Activated CD8-positive, alpha-beta T cell treated with anti-CD3 and anti-CD28 coated beads for 36 hours (primary cell): ENCODE data around the gene CRYAA. TPM values are rescaled to one million over a fixed set of nuclear protein-coding genes. Genes with fewer than 3 reads are reported as not detected.
"Not testable (repeated sequence)": the region's sequence is repeated elsewhere in the genome, so short reads cannot be mapped to it uniquely, and the experiment has no call there.

Experiments
- ATAC-seq: fragments of 200-7000 bp; cut with Tn5 transposase; one replicate; pipeline ENCODE4 v1.10.0; 2021; ENCODE audit warnings: mild to moderate bottlenecking, moderate library complexity
- CTCF ChIA-PET: fragments of 350-600 bp; sonication (Branson Sonifier 250); formaldehyde crosslinking; loops from one replicate; lab custom pipeline; 2021; ENCODE audit warnings: antibody characterized with exemption; lab: Charles Lee
- POLR2A ChIA-PET: fragments of 350-600 bp; sonication (Branson Sonifier 250); formaldehyde crosslinking; loops from one replicate; lab custom pipeline; 2021; ENCODE audit warnings: antibody characterized with exemption; lab: Charles Lee
- DNase-seq: peaks from one replicate; pipeline ENCODE4 v3.0.0-alpha.2; 2020
- H3K27ac Mint-ChIP-seq: one replicate; pipeline ENCODE4 v1.8.0; 2021; ENCODE audit warnings: mild to moderate bottlenecking, mixed read lengths
- H3K27me3 Mint-ChIP-seq: one replicate; pipeline ENCODE4 v1.8.0; 2021; ENCODE audit warnings: mixed read lengths
- H3K36me3 Mint-ChIP-seq: one replicate; pipeline ENCODE4 v1.8.0; 2021; ENCODE audit warnings: low read depth, mixed read lengths
- H3K4me1 Mint-ChIP-seq: one replicate; pipeline ENCODE4 v1.8.0; 2021; ENCODE audit warnings: low read depth, mixed read lengths
- H3K4me3 Mint-ChIP-seq: one replicate; pipeline ENCODE4 v1.8.0; 2021; ENCODE audit warnings: mild to moderate bottlenecking, moderate library complexity, mixed read lengths
- H3K9me3 Mint-ChIP-seq: one replicate; pipeline ENCODE4 v1.8.0; 2021; ENCODE audit warnings: mixed read lengths
- intact Hi-C: fragments of 100-400 bp; cut with micrococcal nuclease; formaldehyde crosslinking; loops from one replicate; pipeline ENCODE4 v1.10.0; 2022
- total RNA-seq, 2 experiments: library from RNA; stranded (reverse); gene quantifications; one replicate each; pipeline ENCODE4 v1.2.3, GENCODE V29; 2021

Gene CRYAA
- total RNA-seq, 2 experiments from 2014 or later: not detected

DNA sequence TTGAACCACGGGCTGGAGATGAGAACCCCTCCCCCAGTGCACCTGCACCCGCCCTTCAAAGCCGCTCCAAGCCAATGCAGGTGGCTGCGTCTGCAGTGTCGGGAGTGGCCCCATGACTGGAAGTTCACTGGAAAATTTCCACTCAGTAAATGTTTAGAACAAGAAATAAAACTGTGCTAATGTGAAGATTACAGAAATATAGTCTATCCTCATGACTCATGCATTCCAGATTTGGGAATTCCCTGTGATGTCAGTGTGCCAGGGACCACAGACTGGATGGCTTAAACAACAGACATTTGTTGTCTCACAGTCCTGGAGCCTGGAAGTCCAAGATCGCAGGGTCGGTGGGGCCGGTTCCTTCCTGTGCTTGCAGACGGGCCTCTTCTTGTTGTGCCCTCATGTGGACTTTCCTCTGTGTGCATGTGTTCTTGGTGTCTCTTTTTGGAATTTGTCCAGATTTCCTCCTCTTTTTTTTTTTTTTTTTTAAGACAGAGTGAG, 6.1 kb upstream of the CRYAA start:
- CTCF ChIA-PET, H3K4me1 Mint-ChIP-seq, H3K27me3 Mint-ChIP-seq, H3K4me3 Mint-ChIP-seq, H3K9me3 Mint-ChIP-seq, POLR2A ChIA-PET, intact Hi-C loops, ATAC-seq, DNase-seq, H3K36me3 Mint-ChIP-seq, H3K27ac Mint-ChIP-seq: not testable (repeated sequence)

DNA sequence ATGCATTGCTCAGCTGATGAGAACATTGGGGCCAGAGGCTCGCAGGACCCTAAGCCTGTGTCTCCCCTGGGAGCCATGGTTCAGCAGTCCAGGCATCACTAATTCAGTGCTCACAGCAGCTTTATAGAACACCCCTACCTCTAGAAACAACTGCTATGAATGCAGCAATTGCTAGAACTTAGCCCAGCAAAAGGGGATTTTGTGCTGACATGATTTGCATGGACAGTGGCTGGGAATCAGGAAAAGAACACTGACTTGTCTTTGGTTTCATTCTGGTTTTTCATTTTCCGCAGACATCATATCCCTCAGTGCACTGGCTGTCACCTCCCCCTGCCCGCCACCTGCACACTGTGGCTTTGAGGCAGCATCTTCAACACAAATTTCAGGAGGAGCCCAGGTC, 4.0 kb upstream of the CRYAA start:
- H3K9me3 Mint-ChIP-seq, intact Hi-C loops, H3K4me3 Mint-ChIP-seq, CTCF ChIA-PET, H3K4me1 Mint-ChIP-seq, DNase-seq, POLR2A ChIA-PET, H3K27ac Mint-ChIP-seq, H3K27me3 Mint-ChIP-seq, H3K36me3 Mint-ChIP-seq, ATAC-seq: not testable (repeated sequence)

DNA sequence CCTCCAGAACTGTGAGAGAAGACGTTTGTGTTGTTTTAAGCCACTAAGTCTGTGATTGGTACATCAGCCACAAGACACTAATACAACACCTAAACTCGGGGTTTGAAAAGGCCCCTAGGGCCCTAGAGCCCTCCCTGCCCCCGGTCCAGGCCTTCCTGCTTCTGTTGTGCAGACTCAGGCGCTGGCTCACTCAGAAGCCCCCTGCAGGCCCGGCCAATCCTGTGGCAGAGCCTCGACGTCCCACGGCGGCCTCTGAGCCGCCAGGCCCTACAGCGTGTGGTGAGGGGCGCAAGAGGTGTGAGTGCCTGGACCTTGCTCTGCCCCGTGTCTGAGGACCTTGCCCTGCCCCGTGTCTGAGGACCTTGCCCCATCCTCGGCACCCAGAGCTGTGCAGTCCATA, 3.1 kb upstream of the CRYAA start:
- H3K27me3 Mint-ChIP-seq, POLR2A ChIA-PET, ATAC-seq, H3K4me1 Mint-ChIP-seq, H3K9me3 Mint-ChIP-seq, DNase-seq, CTCF ChIA-PET, H3K36me3 Mint-ChIP-seq, H3K27ac Mint-ChIP-seq, intact Hi-C loops, H3K4me3 Mint-ChIP-seq: not testable (repeated sequence)

DNA sequence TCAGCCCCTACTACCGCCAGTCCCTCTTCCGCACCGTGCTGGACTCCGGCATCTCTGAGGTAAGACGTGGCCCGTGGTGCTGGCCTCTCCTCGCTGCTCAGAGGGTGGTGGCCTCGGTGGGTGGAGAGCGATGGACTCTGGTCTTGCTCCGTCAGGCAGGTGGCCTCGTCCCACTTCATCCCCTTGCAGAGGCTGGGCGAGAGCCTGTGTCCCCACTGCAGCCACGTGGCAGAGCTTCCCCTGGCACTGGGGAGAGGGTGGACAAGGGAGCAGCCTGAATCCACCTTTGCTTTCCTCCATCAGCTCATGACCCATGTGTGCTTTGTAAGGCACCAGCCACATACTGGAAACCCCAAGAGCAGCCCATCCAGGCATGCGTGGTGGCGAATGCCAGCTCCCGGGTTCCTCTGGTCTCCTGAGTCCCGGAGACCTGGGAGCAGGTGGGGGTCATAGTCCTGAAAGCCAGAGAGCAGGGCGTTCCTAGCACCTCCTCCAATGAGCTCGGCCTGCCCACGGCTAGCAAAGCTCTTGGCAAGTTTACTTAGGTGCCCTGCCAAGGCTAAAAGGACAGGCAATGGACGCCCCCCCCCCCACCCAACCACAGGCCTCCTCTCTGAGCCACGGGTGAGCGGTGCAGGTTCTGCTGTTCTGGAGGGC, 550 bp downstream of the CRYAA start:
- H3K4me3 Mint-ChIP-seq, ATAC-seq, H3K4me1 Mint-ChIP-seq, intact Hi-C loops, DNase-seq, CTCF ChIA-PET, POLR2A ChIA-PET, H3K27ac Mint-ChIP-seq, H3K36me3 Mint-ChIP-seq, H3K9me3 Mint-ChIP-seq, H3K27me3 Mint-ChIP-seq: not testable (repeated sequence)

DNA sequence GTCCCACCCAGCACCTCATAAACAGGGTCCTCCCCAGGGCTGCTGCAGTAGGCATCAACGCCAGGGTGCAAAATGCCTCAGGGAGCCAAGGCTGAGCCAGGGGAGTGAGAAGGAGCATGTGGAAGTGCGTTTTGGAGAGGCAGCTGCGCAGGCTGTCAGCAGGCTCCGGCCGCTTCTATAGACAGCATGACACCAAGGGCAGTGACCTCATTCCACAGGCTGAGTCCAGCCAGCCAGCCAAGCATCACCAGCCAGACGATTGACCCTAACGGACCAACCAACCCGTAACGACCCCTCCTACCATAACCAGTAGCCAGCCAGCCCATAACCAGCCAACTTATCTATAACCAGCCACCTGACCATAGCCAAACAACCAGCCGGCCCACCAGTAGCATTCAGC, 1.1 kb downstream of the CRYAA start:
- H3K4me1 Mint-ChIP-seq, H3K36me3 Mint-ChIP-seq, DNase-seq, POLR2A ChIA-PET, H3K4me3 Mint-ChIP-seq, intact Hi-C loops, ATAC-seq, H3K9me3 Mint-ChIP-seq, H3K27ac Mint-ChIP-seq, H3K27me3 Mint-ChIP-seq, CTCF ChIA-PET: not testable (repeated sequence)

DNA sequence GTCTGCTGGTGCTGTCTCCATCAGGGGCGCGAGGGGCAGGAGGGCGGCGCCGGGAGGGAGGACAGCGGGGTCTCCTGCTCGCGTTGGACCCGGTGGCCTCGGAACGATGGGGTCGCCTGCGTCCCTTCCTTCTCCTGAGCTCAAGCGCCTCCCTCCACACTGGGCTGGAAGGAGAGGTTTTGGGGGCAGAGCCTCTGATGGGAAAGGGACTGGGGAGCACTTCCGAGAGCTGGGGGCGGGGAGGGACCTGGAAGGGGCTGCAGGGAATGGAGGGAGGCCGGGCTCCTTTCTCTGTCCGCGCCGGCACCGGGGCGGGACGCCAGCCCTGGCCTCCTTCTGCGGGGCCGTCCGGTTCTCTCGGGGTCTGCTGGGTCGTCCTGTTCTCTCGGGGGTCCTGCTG, 4.0 kb downstream of the CRYAA start:
- H3K4me1 Mint-ChIP-seq, H3K9me3 Mint-ChIP-seq, H3K27ac Mint-ChIP-seq, CTCF ChIA-PET, H3K36me3 Mint-ChIP-seq, H3K27me3 Mint-ChIP-seq, intact Hi-C loops, ATAC-seq, H3K4me3 Mint-ChIP-seq, POLR2A ChIA-PET, DNase-seq: not testable (repeated sequence)

DNA sequence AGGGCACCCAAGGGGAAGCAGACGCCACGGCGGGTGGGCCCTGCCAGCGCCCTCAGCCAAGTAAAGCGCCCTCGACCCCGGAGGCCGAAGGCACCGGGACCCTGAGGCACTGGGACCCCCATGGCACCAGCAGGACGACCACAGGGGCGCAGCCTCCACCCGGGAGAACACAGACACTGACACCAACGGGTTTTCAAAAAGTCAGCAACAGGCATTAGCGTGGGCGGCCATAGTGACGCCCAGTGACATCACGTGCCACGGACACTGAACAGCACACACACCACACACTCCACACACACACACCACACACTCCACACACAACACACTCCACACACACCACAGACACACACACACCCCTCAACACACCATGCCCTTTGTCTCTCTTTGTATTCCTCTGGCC, 4.6 kb downstream of the CRYAA start:
- ATAC-seq, H3K36me3 Mint-ChIP-seq, H3K4me1 Mint-ChIP-seq, H3K27ac Mint-ChIP-seq, POLR2A ChIA-PET, H3K9me3 Mint-ChIP-seq, H3K4me3 Mint-ChIP-seq, intact Hi-C loops, H3K27me3 Mint-ChIP-seq, CTCF ChIA-PET: not testable (repeated sequence)
- peak; percentile 42 for DNase-seq

DNA sequence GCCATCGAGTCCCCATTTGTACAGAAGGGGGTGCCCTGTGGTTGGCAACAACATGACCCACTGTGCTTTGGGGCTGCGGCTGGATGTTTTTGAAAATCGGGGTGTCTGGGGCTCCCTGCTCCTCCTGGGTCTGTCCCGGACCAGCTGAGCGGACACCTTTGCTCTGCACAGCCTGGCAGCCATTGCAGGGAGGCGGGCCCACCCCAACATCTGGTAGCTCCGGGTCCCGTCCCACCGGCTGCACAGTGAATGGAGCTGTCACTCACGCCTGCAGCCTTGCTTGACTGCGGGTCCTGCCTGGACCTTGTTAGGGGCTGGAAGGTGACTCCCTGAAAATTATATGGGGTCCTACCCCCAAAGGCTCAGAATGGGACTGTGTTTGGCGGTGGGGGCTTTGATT, 5.1 kb downstream of the CRYAA start:
- H3K36me3 Mint-ChIP-seq, H3K27me3 Mint-ChIP-seq, H3K4me1 Mint-ChIP-seq, H3K9me3 Mint-ChIP-seq, H3K27ac Mint-ChIP-seq, intact Hi-C loops, DNase-seq, CTCF ChIA-PET, H3K4me3 Mint-ChIP-seq, POLR2A ChIA-PET, ATAC-seq: not testable (repeated sequence)

DNA sequence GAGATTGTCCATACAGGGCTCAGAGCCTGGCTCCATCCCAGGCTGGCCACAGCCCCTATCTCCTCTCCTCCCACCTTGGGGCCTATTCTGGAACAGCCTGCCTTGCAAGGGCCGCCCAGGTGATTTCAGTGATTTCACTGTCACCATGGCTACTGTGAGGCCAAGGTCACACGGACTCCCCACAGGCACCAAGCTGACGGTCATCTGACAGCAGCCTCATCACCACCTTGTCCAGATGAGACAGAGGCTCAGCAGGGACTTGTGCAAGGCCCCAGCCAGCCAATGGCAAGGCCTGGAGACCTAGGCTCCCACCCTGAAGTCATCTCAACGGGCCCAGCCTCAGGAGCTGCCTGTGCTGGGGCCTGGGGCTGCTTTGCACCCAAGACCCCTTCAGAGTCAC, 6.2 kb downstream of the CRYAA start:
- CTCF ChIA-PET: not testable (repeated sequence)

DNA sequence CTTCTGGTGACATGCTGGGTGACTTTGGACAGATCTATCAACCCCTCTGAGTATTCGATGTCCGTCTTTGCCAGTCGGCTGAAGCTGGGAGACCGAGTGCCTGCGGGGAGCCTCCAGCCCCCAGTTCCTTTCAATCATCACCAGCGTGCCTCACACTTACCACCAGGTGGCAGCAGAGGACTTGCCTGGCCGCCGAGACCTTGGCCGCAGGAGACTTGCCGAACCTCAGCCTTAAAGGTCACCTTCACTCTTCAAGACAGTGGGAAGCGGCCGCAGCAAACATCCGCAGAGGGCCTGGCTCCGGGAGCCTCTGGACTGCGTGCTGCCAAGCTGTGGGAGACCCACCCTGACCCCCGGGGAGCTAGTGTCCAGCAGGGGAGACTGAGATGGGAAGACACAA, 7.8 kb downstream of the CRYAA start:
- intact Hi-C loops, POLR2A ChIA-PET, H3K27ac Mint-ChIP-seq, H3K4me3 Mint-ChIP-seq, DNase-seq, H3K27me3 Mint-ChIP-seq, CTCF ChIA-PET, H3K4me1 Mint-ChIP-seq, H3K9me3 Mint-ChIP-seq, H3K36me3 Mint-ChIP-seq: not testable (repeated sequence)
- peak; percentile 68 for ATAC-seq

More for the DNA sequence above, 6.2 kb downstream of the CRYAA start:
- intact Hi-C loops, H3K27ac Mint-ChIP-seq, H3K27me3 Mint-ChIP-seq, H3K36me3 Mint-ChIP-seq, POLR2A ChIA-PET, H3K9me3 Mint-ChIP-seq, DNase-seq, H3K4me1 Mint-ChIP-seq, H3K4me3 Mint-ChIP-seq, ATAC-seq: not testable (repeated sequence)

DNA sequence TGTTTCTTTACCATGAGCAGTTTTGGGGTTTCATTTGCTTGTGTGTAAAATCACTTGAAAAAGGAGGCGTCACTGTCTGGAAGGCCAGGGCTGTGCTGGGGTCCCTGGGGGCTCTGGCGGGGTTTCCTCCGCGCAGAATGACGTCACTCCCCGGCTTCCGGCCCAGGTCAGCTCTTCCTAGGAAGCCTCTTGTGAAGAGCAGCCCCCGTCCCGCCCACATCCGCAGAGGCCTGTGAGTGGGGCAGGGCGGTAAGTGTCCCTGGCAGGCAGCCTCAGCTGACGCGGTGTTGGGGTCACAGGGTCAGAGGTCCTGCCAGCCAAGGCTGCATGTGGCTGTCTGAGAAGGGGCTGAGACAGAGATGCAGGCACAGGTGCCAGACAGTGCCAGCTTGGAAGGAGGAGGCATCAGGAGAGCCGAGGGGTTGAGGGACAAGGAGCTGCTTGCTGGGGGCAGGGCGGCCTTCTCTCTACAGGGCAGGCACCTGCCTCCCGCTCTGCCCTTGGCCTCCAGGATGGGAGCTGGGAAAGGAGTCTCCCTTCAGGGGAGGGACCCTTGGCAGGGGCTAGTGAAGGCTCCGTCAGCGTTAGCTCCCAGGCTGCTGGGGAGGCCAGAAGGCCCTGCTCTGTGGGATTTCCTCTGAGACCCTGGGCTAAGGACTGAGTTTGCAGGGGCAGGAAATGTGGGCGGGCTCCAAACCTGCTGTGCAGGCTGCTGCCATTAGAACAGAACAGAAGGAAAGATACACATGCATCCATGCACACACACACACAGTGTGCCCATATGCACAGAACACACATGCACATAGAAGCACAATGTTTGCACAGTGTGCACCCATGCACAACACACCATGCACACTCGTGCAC, 8.5 kb downstream of the CRYAA start:
- CTCF ChIA-PET, intact Hi-C loops, H3K4me1 Mint-ChIP-seq, H3K36me3 Mint-ChIP-seq, POLR2A ChIA-PET, H3K27me3 Mint-ChIP-seq, H3K9me3 Mint-ChIP-seq, DNase-seq, H3K27ac Mint-ChIP-seq, H3K4me3 Mint-ChIP-seq: not testable (repeated sequence)
- peak; percentile 87 for ATAC-seq
